Measurements from ENCODE around the gene PAX2.

Gene PAX2

GRCh38 chr10:100819424-100819823 is 74.0 kb downstream of the PAX2 start:
- no peak overlapping the region for H3K18ac ChIP-seq (ENCODE audit: low read length)
- H3K79me2 ChIP-seq (ENCODE audit: control insufficient read depth, insufficient read depth, low read length): no peaks in the 10 kb centered on the region
- no peak overlapping the region for H3K4me2 ChIP-seq (ENCODE audit: low read length)

GRCh38 chr10:100823194-100823593 is 77.8 kb downstream of the PAX2 start:
- Histone ChIP-seq H3K56ac (ENCODE audit: low read length) (no peak overlapping the region), H3K79me2 (ENCODE audit: control insufficient read depth, insufficient read depth, low read length) (no peaks in the 10 kb centered on the region), H2AK5ac (ENCODE audit: low read length) (no peak overlapping the region), H3K18ac (ENCODE audit: low read length) (no peak overlapping the region), H4K5ac (ENCODE audit: low read length) (no peak overlapping the region), H2BK120ac (ENCODE audit: low read depth, low read length) (no peak overlapping the region), H3K4me3 (ENCODE audit: low read length) (no peak overlapping the region), H3K79me1 (ENCODE audit: low read length) (no peaks in the 10 kb centered on the region), H2BK5ac (ENCODE audit: low read length) (no peak overlapping the region), H3K23ac (ENCODE audit: low read length) (no peak overlapping the region), H3K27me3 (ENCODE audit: insufficient read depth, low read length, poor library complexity) (peaks cover 68% of the 10 kb centered on the region), H3K4ac (ENCODE audit: low read depth, low read length) (no peak overlapping the region), H3K27ac (ENCODE audit: low read depth, low read length) (no peak overlapping the region), H2BK15ac (replicated peaks; ENCODE audit: low read depth) (no peak overlapping the region), H4K8ac (ENCODE audit: low read depth, low read length) (no peak overlapping the region), H3K36me3 (ENCODE audit: control insufficient read depth, insufficient read depth, low read length) (no peaks in the 10 kb centered on the region), H3K4me2 (ENCODE audit: low read length) (no peak overlapping the region), H3K4me1 (ENCODE audit: control insufficient read depth, low read depth, low read length) (no peaks in the 10 kb centered on the region), H3K9ac (ENCODE audit: low read length) (no peak overlapping the region)
- DNase-seq: peak; percentile 29
- WGBS (ENCODE audit: extremely low coverage, insufficient coverage, low lambda C conversion rate): no CpG with 5 or more reads among the region's 3 CpGs

More at GRCh38 chr10:100819424-100819823, 74.0 kb downstream of the PAX2 start:
- no peak overlapping the region for H3K23ac ChIP-seq (ENCODE audit: low read length)
- H2BK15ac ChIP-seq (replicated peaks; ENCODE audit: low read depth): no peak overlapping the region
- H2BK120ac ChIP-seq (ENCODE audit: low read depth, low read length): no peak overlapping the region
- H3K4me1 ChIP-seq (ENCODE audit: control insufficient read depth, low read depth, low read length): peaks cover 13% of the 10 kb centered on the region
- H3K9ac ChIP-seq (ENCODE audit: low read length): no peak overlapping the region
- no peak for DNase-seq
- no peak overlapping the region for H4K8ac ChIP-seq (ENCODE audit: low read depth, low read length)
- H2AK5ac ChIP-seq (ENCODE audit: low read length): no peak overlapping the region
- H3K4ac ChIP-seq (ENCODE audit: low read depth, low read length): no peak overlapping the region
- no peak overlapping the region for H3K27ac ChIP-seq (ENCODE audit: low read depth, low read length)
- no CpG with 5 or more reads among the region's 6 CpGs for WGBS (ENCODE audit: extremely low coverage, insufficient coverage, low lambda C conversion rate)
- H3K36me3 ChIP-seq (ENCODE audit: control insufficient read depth, insufficient read depth, low read length): no peaks in the 10 kb centered on the region
- H4K5ac ChIP-seq (ENCODE audit: low read length): no peak overlapping the region
- no peak overlapping the region for H3K4me3 ChIP-seq (ENCODE audit: low read length)
- no peak overlapping the region for H3K56ac ChIP-seq (ENCODE audit: low read length)
- peaks cover 37% of the 10 kb centered on the region for H3K27me3 ChIP-seq (ENCODE audit: insufficient read depth, low read length, poor library complexity)
- no peak overlapping the region for H2BK5ac ChIP-seq (ENCODE audit: low read length)
- H3K79me1 ChIP-seq (ENCODE audit: low read length): no peaks in the 10 kb centered on the region

- no peak overlapping the region for H2BK15ac ChIP-seq (replicated peaks; ENCODE audit: low read depth)
- H3K79me2 ChIP-seq (ENCODE audit: control insufficient read depth, insufficient read depth, low read length): no peaks in the 10 kb centered on the region
- H2BK120ac ChIP-seq (ENCODE audit: low read depth, low read length): no peak overlapping the region
- no peak for DNase-seq
- no peak overlapping the region for H3K4me2 ChIP-seq (ENCODE audit: low read length)
- H3K4me1 ChIP-seq (ENCODE audit: control insufficient read depth, low read depth, low read length): no peaks in the 10 kb centered on the region
- H4K8ac ChIP-seq (ENCODE audit: low read depth, low read length): no peak overlapping the region
- no peak overlapping the region for H2AK5ac ChIP-seq (ENCODE audit: low read length)
- H3K79me1 ChIP-seq (ENCODE audit: low read length): no peaks in the 10 kb centered on the region
- H3K4me3 ChIP-seq (ENCODE audit: low read length): no peak overlapping the region
- no peak overlapping the region for H3K4ac ChIP-seq (ENCODE audit: low read depth, low read length)
- no peak overlapping the region for H3K23ac ChIP-seq (ENCODE audit: low read length)
- H2BK5ac ChIP-seq (ENCODE audit: low read length): no peak overlapping the region
- H3K36me3 ChIP-seq (ENCODE audit: control insufficient read depth, insufficient read depth, low read length): no peaks in the 10 kb centered on the region
- H3K18ac ChIP-seq (ENCODE audit: low read length): no peak overlapping the region
- no CpG with 5 or more reads among the region's 3 CpGs for WGBS (ENCODE audit: extremely low coverage, insufficient coverage, low lambda C conversion rate)
- H4K5ac ChIP-seq (ENCODE audit: low read length): no peak overlapping the region
- H3K56ac ChIP-seq (ENCODE audit: low read length): no peak overlapping the region
- no peak overlapping the region for H3K9ac ChIP-seq (ENCODE audit: low read length)
- peaks cover 81% of the 10 kb centered on the region for H3K27me3 ChIP-seq (ENCODE audit: insufficient read depth, low read length, poor library complexity)
- no peak overlapping the region for H3K27ac ChIP-seq (ENCODE audit: low read depth, low read length)
These were observed 79.5 kb downstream of the PAX2 start for GRCh38 chr10:100824886-100825285.

DNA sequence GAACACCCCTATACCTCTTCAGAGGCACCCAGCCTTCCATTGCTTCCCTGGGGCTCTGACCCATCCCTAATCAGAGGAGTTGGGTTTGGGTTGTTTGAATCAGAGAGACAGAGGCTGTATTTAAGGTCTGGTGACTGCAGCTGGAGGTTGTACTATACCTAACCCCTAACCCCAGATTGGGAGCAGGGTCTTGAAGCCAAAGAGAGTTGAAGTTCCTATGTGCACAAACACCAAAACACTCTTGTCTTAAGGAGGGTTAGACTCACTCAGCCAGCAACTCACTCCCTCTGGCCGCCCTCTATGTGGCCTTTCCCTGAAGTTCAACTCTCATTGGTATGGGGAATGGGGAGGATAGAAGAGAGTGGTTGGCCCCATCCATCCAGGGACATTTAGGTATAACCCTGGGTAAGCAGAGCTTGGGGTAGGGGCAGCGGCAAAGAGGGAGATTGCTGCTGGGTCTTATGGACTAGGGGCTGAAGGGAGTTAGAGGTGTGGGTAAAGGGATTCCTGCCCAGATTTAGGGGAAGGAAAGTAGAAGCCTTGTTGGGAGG is 80.0 kb downstream of the PAX2 start:
- no peak overlapping the region for H2BK120ac ChIP-seq (ENCODE audit: low read depth, low read length)
- DNase-seq: no peak
- no peak overlapping the region for H3K23ac ChIP-seq (ENCODE audit: low read length)
- H3K79me2 ChIP-seq (ENCODE audit: control insufficient read depth, insufficient read depth, low read length): no peaks in the 10 kb centered on the region
- H3K4me1 ChIP-seq (ENCODE audit: control insufficient read depth, low read depth, low read length): no peaks in the 10 kb centered on the region
- WGBS (ENCODE audit: extremely low coverage, insufficient coverage, low lambda C conversion rate): no CpG with 5 or more reads among the region's 2 CpGs
- no peak overlapping the region for H3K4me2 ChIP-seq (ENCODE audit: low read length)
- H3K27ac ChIP-seq (ENCODE audit: low read depth, low read length): no peak overlapping the region
- no peak overlapping the region for H3K18ac ChIP-seq (ENCODE audit: low read length)
- no peak overlapping the region for H2AK5ac ChIP-seq (ENCODE audit: low read length)
- no peak overlapping the region for H4K8ac ChIP-seq (ENCODE audit: low read depth, low read length)
- peaks cover 84% of the 10 kb centered on the region for H3K27me3 ChIP-seq (ENCODE audit: insufficient read depth, low read length, poor library complexity)
- H3K79me1 ChIP-seq (ENCODE audit: low read length): no peaks in the 10 kb centered on the region
- H3K9ac ChIP-seq (ENCODE audit: low read length): no peak overlapping the region
- H2BK15ac ChIP-seq (replicated peaks; ENCODE audit: low read depth): no peak overlapping the region
- H4K5ac ChIP-seq (ENCODE audit: low read length): no peak overlapping the region
- no peak overlapping the region for H3K4me3 ChIP-seq (ENCODE audit: low read length)
- no peak overlapping the region for H3K4ac ChIP-seq (ENCODE audit: low read depth, low read length)
- H3K36me3 ChIP-seq (ENCODE audit: control insufficient read depth, insufficient read depth, low read length): no peaks in the 10 kb centered on the region
- H3K56ac ChIP-seq (ENCODE audit: low read length): no peak overlapping the region
- no peak overlapping the region for H2BK5ac ChIP-seq (ENCODE audit: low read length)

DNA sequence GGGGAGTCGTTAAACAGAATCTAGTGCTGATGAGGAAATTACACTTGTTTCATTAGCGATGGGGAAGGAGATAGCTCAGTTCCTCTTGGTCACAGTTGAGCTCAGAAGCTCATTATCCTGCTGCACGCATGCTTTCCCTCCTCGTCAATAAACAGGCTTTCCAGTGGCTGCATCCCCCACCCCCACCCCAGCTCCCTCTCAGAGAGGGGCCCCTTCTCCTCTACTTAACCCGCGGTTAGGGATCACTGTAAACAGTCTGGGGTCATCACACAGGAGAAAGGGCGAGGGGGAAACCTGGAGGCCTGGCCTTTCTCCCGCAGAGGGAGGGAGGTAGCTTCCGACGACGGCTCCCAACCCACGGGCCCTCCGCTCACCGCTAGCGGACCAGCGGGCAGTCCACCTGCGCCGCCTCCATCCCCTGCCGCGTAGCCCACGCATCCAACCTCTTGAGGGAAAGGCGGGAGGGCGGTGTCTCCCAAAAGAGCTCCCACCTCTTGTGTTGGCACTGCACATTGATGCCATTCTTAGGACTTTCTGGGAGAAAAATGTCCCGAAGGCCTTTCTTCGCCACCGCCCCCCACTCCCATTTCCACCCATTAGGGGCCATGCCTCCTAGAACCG is 80.8 kb downstream of the PAX2 start:
- H3K27me3 ChIP-seq (ENCODE audit: insufficient read depth, low read length, poor library complexity): peaks cover 87% of the 10 kb centered on the region
- no peak overlapping the region for H3K23ac ChIP-seq (ENCODE audit: low read length)
- H3K36me3 ChIP-seq (ENCODE audit: control insufficient read depth, insufficient read depth, low read length): no peaks in the 10 kb centered on the region
- no CpG with 5 or more reads among the region's 27 CpGs for WGBS (ENCODE audit: extremely low coverage, insufficient coverage, low lambda C conversion rate)
- H3K4me3 ChIP-seq (ENCODE audit: low read length): no peak overlapping the region
- no peak overlapping the region for H3K56ac ChIP-seq (ENCODE audit: low read length)
- DNase-seq: no peak
- no peak overlapping the region for H3K4ac ChIP-seq (ENCODE audit: low read depth, low read length)
- H3K27ac ChIP-seq (ENCODE audit: low read depth, low read length): no peak overlapping the region
- H2BK15ac ChIP-seq (replicated peaks; ENCODE audit: low read depth): no peak overlapping the region
- no peaks in the 10 kb centered on the region for H3K79me1 ChIP-seq (ENCODE audit: low read length)
- no peak overlapping the region for H2AK5ac ChIP-seq (ENCODE audit: low read length)
- H2BK120ac ChIP-seq (ENCODE audit: low read depth, low read length): no peak overlapping the region
- no peak overlapping the region for H3K18ac ChIP-seq (ENCODE audit: low read length)
- H3K4me1 ChIP-seq (ENCODE audit: control insufficient read depth, low read depth, low read length): no peaks in the 10 kb centered on the region
- H2BK5ac ChIP-seq (ENCODE audit: low read length): no peak overlapping the region
- H4K8ac ChIP-seq (ENCODE audit: low read depth, low read length): no peak overlapping the region
- no peak overlapping the region for H4K5ac ChIP-seq (ENCODE audit: low read length)
- H3K79me2 ChIP-seq (ENCODE audit: control insufficient read depth, insufficient read depth, low read length): no peaks in the 10 kb centered on the region
- H3K4me2 ChIP-seq (ENCODE audit: low read length): no peak overlapping the region
- no peak overlapping the region for H3K9ac ChIP-seq (ENCODE audit: low read length)

GRCh38 chr10:100826661-100826982 is 81.2 kb downstream of the PAX2 start:
- Histone ChIP-seq H4K5ac (ENCODE audit: low read length) (no peak overlapping the region), H3K4me1 (ENCODE audit: control insufficient read depth, low read depth, low read length) (no peaks in the 10 kb centered on the region), H3K18ac (ENCODE audit: low read length) (no peak overlapping the region), H3K9ac (ENCODE audit: low read length) (no peak overlapping the region), H2BK120ac (ENCODE audit: low read depth, low read length) (no peak overlapping the region), H3K4me3 (ENCODE audit: low read length) (no peak overlapping the region), H3K36me3 (ENCODE audit: control insufficient read depth, insufficient read depth, low read length) (no peaks in the 10 kb centered on the region), H3K23ac (ENCODE audit: low read length) (no peak overlapping the region), H3K27me3 (ENCODE audit: insufficient read depth, low read length, poor library complexity) (peaks cover 86% of the 10 kb centered on the region), H2BK15ac (replicated peaks; ENCODE audit: low read depth) (no peak overlapping the region), H2AK5ac (ENCODE audit: low read length) (no peak overlapping the region), H4K8ac (ENCODE audit: low read depth, low read length) (no peak overlapping the region), H3K4me2 (ENCODE audit: low read length) (peak overlapping the region; percentile 15), H3K79me2 (ENCODE audit: control insufficient read depth, insufficient read depth, low read length) (no peaks in the 10 kb centered on the region), H2BK5ac (ENCODE audit: low read length) (no peak overlapping the region), H3K56ac (ENCODE audit: low read length) (no peak overlapping the region), H3K4ac (ENCODE audit: low read depth, low read length) (no peak overlapping the region), H3K79me1 (ENCODE audit: low read length) (no peaks in the 10 kb centered on the region), H3K27ac (ENCODE audit: low read depth, low read length) (no peak overlapping the region)
- DNase-seq: no peak
- no CpG with 5 or more reads among the region's 41 CpGs for WGBS (ENCODE audit: extremely low coverage, insufficient coverage, low lambda C conversion rate)

All from mesendoderm (in vitro differentiated cells).